HG03196 (cell line): Measurements from ENCODE around the gene CISD3.
"Not testable (repeated sequence)": the region's sequence is repeated elsewhere in the genome, so short reads cannot be mapped to it uniquely, and the experiment has no call there.

Experiments
- ATAC-seq: cut with Tn5 transposase; IDR thresholded peaks from one replicate; pipeline ENCODE4 v1.9.1; 2021; ENCODE audit not compliant: unreplicated experiment

The CISD3 gene

DNA sequence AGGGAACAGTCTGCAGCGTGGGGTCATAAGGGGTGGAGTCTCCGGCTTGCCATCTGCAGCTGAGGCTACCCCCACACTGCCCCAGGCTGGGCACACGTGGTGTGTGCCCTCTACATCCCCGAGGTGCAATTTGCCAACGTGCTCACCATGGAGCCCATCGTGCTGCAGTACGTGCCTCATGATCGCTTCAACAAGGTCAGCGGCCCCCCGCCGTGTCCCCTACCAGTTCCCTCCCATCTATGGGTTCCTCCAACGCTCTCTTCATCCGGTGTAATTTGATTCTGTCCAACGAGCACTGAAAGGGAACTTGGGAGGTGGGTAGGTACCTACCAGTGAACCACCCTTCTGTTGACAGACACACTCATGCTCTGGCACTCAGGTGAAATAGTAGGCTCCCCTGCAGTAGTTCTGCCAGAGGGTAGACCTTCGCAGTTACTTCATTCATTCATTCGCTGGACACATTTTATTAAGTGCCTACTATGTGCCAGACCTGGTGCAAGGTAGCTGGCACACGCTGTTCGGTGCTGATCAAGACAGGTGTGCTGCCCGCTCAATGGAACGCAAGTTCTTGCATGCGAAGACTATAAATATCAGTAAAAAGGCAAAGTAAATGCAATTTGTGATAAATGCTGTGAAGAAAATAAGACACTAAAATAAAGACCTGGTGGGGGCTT lies 22.3 kb upstream of the CISD3 start:
- ATAC-seq = no peak

DNA sequence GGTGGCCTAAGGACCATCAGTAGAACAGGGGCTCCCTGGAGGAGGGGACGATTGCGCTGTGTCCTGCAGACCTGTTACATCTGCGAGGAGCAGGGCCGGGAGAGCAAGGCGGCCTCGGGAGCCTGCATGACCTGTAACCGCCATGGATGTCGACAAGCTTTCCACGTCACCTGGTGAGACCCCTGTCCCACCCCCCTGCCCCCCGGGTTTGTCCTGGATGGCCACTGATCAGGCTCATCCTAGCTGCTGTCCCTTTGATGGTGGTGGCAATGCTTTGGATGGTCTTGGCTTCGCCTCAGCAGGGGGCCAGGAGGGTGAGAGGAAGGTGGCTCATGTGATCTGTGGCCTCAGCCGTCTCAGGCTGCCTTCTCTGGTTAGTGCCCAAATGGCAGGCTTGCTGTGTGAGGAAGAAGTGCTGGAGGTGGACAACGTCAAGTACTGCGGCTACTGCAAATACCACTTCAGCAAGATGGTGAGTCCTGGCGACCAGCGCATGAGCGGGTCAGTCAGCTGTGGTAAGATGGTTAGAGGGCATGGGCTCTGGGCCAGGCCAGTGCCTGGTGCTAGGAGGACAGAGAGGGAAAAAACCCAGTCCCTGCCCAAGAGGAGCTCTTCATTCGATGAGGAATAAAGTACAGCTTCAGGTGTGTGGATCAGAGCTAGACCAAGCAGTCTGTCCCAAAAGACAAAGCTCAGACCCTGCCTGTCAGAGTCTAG lies 20.9 kb upstream of the CISD3 start:
- no peak for ATAC-seq

DNA sequence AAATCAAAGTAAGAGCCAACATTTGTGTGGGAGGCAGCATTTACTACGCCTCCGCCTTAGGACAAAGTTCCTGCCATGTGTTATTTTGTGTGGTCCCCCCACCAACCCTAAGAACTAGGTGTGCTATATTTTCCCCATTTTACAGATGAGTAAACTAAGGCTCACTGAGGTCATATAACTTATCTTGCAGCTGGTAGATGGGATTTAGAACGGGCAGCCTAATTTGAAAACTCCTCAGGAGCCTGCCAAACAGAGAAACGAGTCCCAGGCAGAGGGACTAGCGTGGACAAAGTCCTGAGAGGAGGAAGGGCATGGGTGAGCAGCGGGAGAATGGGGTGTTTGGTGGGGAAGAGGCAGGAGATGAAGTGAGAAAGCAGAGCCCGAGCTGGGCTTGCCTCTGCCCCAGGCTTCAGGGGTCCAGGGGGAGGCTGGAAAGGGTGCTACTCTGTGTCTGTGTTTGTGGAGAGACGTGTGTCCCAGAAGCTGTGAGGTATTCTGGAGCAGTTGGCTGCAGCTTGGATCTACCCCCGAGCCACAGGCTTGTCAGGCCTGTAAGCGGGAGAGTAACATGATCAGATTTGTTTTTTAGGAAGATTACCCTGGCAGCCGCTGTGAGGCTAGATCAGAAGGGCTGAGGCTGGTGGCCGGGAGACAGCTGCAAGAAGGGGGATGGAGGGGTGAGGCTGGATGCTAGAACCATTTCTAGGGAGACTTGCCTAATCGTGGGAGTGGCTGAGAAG lies 20.1 kb upstream of the CISD3 start:
- ATAC-seq = no peak

DNA sequence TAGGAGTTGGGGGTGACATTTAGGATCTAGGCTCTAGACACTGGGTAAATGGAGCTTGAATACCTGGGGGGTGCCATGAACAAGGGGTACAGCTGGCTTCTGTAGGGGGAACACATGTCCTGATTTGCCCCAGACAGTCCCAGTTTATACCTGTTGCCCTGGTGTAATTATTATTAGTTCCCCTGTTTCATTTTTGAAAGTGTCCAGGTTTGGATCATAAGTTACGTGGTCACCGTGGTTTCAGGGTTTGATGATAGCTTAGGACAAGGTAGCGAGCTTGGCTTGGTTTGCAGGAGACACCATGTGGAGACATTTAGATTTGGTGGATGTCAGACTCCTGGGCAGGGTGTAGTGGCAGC lies 19.6 kb upstream of the CISD3 start:
- no peak for ATAC-seq

DNA sequence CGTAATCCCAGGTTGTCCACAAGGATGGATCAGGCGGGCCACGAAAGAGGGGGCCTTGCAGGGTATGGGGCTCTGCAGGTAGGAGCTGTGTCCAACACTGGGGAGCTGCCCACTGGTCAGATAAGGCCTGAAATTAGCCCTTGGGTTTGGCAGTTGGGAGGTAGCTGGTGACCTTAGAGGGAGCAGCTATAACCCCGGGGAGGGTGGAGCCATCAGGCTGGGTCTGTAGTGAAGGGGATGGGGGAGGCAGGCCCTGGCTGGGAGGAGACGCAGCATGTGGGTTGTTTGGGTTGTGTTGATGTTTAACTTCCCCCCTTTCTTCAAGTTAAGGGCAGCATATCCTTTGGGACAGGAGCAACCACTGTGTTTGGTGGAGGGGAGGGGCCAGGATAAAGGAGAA lies 19.2 kb upstream of the CISD3 start:
- ATAC-seq = no peak

DNA sequence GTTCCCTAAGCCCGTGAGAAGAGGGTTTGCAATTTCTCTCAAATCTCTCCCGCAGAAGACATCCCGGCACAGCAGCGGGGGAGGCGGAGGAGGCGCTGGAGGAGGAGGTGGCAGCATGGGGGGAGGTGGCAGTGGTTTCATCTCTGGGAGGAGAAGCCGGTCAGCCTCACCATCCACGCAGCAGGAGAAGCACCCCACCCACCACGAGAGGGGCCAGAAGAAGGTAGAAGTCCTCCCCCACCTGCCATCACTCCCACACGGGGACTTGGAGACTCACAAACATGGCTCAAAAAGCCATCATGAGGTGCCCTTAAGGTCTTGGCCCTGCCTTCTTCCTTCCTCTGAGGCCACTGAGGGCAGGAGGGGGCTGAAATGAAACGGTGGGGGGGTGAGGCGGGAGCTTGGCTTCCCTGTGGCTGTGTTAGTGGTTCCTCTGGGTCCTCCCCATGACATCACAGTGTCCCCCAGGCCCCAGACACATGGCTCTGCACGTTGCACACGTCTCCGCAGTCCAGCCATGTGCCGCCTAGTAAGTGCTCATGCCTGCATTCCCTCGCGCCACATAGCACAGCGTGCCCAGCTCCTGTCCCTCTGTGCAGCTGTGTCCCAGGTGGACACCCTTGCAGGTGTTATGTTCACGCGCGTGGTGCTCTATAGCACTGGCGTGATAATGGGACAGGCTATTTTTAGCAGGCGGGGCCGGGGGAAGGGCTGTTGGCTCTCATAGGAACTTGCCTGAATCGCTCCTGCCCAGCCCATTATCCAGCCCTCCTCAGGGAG lies 18.2 kb upstream of the CISD3 start:
- no peak for ATAC-seq

DNA sequence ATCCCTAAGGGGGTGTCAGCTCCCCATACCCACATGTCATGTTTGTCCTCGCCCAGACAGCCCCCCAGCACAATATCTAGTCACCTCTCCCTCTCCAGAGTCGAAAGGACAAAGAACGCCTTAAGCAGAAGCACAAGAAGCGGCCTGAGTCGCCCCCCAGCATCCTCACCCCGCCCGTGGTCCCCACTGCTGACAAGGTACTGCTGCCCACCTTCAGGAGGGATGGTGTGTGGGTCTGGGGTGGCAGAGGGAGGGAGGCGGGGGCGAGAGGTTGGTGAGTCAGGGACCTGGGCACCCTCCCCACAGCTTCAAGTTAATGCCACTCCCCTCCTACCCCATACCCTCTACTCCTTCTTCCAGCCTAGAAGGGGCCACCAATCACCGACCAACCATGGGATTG lies 17.5 kb upstream of the CISD3 start:
- ATAC-seq = no peak

DNA sequence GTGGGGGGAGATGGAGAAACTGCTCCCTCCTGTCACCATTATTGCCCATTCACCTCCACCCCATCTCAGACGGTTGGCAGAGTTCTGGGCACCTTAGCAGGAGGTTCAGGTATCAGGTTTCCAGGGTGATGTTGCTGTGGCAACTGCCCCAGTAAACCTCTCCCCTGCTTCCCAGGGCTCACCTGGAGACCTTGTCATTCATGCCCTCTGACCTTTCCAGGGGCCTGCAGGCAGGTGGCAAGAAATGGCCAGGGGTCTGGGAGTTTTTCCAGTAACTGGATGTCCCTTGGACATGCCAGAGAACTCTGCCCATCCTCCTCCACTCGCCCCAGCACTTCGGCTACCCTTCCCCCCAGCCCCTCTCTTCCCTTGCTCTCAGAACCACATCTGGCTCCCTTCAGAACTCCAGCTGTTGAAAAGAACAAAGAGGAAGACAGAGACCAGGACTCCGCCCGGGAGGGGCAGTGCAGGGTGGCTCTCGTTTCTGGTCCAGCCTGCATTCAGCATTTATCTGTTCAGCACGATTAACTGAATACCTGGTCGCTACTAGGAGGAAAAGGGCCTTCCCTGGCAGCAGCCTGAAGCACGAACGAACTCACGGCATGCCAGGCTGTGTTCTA lies 16.6 kb upstream of the CISD3 start:
- no peak for ATAC-seq

DNA sequence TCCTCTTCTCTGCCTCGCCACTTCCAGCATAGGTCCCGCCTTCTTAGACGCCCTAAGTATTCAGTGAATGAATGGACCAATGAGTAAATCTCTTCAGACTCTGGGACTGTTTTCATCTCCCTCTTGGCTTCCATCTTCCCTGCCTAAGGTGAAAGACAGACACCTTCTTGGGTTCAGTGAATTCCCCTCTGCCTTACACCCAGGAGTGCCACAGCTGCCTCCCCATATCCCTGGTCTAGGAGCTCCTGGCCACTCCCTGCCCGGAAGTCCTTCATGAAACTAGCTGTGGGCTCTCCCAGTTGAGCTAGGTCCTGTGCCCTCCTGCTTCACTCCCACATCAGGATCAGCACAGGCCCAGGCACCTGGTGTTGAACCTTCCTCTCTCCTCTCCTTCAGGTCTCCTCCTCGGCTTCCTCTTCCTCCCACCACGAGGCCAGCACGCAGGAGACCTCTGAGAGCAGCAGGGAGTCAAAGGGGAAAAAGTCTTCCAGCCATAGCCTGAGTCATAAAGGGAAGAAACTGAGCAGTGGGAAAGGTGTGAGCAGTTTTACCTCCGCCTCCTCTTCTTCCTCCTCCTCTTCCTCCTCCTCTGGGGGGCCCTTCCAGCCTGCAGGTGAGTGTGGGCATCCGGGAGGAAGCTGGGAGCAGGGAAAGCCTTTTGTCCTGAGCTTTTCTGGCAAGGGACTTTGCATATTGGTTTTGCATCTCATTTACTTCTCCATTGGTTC lies 14.8 kb upstream of the CISD3 start:
- ATAC-seq = no peak

DNA sequence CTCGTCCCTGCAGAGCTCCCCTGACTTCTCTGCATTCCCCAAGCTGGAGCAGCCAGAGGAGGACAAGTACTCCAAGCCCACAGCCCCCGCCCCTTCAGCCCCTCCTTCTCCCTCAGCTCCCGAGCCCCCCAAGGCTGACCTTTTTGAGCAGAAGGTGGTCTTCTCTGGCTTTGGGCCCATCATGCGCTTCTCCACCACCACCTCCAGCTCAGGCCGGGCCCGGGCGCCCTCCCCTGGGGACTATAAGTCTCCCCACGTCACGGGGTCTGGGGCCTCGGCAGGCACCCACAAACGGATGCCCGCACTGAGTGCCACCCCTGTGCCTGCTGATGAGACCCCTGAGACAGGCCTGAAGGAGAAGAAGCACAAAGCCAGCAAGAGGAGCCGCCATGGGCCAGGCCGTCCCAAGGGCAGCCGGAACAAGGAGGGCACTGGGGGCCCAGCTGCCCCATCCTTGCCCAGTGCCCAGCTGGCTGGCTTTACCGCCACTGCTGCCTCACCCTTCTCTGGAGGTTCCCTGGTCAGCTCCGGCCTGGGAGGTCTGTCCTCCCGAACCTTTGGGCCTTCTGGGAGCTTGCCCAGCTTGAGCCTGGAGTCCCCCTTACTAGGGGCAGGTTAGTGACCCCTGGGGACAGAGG lies 13.7 kb upstream of the CISD3 start:
- no peak for ATAC-seq

DNA sequence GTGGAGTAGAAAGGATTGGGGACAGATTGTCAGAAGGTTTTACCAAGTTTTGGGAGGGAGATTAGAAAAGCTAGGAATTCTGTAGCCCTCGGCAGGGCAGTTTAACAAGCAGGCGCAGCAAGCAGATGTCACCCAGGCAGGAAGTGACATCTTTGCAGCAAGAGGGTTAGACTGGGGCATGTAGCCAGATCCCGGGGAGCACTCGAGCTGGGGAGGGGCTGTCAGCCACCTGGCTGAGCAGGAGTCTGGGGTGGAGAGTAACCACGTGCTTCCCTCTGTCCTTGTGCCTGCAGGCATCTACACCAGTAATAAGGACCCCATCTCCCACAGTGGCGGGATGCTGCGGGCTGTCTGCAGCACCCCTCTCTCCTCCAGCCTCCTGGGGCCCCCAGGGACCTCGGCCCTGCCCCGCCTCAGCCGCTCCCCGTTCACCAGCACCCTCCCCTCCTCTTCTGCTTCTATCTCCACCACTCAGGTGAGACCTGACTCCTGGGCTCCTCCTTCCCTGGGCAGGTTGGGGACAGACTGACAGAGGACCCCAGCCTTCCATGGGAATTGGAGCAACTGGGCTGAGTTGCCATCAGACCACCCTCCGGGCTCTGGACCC lies 12.9 kb upstream of the CISD3 start:
- no peak for ATAC-seq

DNA sequence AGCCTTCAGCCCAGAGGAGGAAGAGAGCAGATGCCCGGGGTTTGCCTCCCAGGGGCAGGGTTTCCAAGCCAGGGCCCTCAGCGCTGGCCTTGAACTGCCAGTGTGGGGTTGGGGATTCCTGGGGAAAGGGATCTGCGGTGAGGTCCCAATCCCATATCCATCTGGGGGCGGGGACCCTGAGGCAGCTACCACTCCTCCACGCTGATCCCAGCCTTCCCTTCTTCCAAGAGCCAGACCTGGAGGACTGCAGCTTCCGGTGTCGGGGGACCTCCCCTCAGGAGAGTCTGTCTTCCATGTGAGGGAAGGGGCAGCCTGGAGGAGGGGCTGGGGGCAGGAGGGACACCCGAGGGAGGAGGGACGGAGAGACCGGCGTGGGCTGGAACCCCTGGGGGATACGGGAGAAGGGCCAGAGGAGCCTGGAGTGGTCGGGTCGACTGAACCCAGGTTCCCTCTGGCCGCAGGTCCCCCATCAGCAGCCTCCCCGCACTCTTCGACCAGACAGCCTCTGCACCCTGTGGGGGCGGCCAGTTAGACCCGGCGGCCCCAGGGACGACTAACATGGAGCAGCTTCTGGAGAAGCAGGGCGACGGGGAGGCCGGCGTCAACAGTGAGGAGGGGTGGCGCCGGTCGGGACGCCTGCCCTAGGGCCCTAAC lies 10.7 kb upstream of the CISD3 start:
- no peak for ATAC-seq

DNA sequence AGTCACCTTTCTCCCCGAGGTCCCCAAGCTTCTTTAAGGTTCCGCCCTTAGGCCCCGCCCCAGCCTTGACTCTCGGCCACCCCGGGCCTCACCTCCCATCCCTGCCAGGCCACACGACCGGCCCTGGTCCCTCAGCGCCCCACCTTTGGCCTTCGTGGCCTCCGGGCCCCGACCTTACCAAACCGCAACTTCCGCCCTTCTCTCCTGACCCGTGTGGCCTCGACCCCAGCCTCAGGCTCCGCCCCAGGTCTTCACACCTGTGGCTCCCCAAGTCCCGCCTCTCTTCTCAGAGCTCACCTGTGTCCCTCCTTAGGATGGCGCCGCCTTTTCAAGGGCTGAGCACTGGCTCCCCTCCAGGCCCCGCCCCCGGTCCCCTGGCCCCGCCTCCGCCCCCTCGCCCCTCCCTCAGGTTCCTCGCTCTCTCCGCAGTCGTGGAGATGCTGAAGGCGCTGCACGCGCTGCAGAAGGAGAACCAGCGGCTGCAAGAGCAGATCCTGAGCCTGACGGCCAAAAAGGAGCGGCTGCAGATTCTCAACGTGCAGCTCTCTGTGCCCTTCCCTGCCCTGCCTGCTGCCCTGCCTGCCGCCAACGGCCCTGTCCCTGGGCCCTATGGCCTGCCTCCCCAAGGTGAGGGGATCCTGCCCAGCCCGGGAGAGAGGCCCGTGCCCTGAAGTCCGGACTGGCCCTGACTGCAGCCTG lies 10.0 kb upstream of the CISD3 start:
- ATAC-seq = no peak

DNA sequence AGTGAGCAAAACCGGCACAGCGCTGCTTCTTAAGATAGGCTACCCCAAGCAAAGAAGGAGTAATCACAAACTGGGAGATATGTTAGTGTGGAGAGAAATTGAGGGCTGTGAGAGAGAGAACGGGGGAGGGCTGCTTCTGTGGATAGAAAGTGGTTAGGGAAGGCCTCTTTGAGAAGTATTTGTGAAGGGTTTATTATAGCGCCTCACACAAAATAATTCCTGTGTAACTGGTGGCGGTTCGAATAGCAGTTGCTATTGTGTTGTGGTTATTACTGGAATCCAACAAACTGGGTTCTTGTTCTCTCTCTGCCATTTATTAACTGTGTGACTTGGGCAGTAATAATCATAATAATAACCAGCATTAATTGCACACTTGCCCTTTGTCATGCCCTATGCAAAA lies 9.2 kb upstream of the CISD3 start:
- no peak for ATAC-seq

DNA sequence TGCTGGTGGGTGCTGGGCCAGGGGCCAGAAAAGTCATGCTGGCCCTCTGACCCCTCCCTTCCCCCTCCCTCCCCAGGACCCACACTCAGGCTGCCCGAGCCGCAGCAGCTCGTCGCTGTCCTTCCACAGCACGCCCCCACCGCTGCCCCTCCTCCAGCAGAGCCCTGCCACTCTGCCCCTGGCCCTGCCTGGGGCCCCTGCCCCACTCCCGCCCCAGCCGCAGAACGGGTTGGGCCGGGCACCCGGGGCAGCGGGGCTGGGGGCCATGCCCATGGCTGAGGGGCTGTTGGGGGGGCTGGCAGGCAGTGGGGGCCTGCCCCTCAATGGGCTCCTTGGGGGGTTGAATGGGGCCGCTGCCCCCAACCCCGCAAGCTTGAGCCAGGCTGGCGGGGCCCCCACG lies 8.3 kb upstream of the CISD3 start:
- ATAC-seq = no peak

DNA sequence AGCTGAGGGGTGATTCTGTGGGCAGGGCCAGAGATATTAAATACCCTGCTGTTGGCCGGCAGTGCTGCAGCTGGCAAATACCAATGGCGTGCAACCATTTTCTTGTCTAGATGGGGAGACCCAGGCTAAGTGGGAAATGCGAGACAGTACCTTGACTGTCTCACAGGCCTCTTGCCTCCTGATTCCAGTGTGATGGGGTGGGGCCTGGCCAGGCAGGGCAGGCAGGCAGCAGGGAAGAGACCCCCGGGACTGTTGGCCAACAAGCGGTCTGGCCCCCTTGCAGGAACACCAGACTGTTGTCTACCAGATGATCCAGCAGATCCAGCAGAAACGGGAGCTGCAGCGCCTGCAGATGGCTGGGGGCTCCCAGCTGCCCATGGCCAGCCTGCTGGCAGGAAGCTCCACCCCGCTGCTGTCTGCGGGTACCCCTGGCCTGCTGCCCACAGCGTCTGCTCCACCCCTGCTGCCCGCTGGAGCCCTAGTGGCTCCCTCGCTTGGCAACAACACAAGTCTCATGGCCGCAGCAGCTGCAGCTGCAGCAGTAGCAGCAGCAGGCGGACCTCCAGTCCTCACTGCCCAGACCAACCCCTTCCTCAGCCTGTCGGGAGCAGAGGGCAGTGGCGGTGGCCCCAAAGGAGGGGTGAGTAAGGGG lies 5.7 kb upstream of the CISD3 start:
- ATAC-seq = no peak

DNA sequence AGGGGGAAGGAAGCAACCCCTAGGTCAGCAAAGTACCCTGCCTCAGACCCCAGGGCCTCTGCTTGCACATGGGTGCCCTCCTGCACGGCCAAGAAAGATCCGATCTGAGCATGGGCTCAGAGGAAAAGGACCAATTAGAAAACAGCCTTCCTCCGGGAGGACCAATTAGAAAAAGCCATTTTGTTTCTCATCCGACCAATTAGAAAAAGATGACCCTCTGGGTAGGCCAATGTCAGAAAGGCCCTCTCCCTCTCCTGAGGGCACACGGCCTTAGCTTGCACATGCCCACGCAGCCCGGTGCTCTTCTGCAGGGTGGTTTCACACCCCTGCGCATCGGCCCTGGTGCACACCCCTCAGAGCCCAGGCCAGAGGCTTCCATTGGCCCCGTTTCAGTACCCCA lies 5.1 kb upstream of the CISD3 start:
- no peak for ATAC-seq

DNA sequence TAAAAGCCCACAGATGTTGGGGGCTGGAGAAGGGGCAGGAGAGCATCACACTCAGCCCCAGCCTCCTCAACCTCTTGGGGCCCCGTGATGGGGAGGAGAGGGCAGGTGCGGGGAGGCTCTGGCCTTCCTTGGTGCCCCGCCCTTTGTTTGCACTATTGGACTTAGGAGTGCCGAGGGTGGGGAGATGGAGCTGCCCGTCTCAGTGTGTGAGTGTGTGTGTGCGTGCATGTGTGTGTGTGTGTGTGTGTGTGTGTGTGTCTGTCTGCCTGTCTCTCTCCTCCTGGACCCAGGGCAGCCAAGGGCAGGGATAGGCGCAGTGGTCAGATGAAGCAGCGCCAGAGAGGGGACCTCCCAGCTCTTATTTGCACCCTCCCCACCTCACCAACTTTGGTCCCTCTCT lies 4.0 kb upstream of the CISD3 start:
- ATAC-seq = not testable (repeated sequence)
